GM12878 (cell line): Measurements from ENCODE around the gene ZNF691. TPM values are rescaled to one million over a fixed set of nuclear protein-coding genes. Genes with fewer than 3 reads are reported as not detected.

Experiments used
- ATF7 ChIP-seq: fragments of 450-650 bp; IDR thresholded peaks from 2 replicates; pipeline ENCODE4 v1.6.1; 2016; ENCODE audit warnings: low read depth, mild to moderate bottlenecking
- BACH1 ChIP-seq: fragments of 450-650 bp; IDR thresholded peaks from 2 replicates; pipeline ENCODE4 v1.6.1; 2017; ENCODE audit warnings: mild to moderate bottlenecking, borderline replicate concordance
- BMI1 ChIP-seq: fragments of 450-650 bp; IDR thresholded peaks from 2 replicates; pipeline ENCODE4 v1.6.1; 2016; ENCODE audit warnings: mild to moderate bottlenecking, moderate library complexity, borderline replicate concordance
- CREM ChIP-seq: IDR thresholded peaks from 2 replicates; pipeline ENCODE4 v1.6.1; 2014; ENCODE audit warnings: antibody characterized with exemption, low read depth
- HDAC6 ChIP-seq: fragments of 200-600 bp; sonication (generic); IDR thresholded peaks from one replicate; pipeline ENCODE4 v1.8.0; 2017; ENCODE audit warnings: antibody characterized with exemption; ENCODE audit not compliant: unreplicated experiment
- HDGF ChIP-seq: fragments of 450-650 bp; IDR thresholded peaks from 2 replicates; pipeline ENCODE4 v1.6.1; 2016; ENCODE audit warnings: antibody characterized with exemption
- IKZF1 ChIP-seq: fragments of 450-650 bp; conservative IDR thresholded peaks from 2 replicates; pipeline ENCODE4 v1.6.1; 2017; ENCODE audit warnings: antibody characterized with exemption, mild to moderate bottlenecking
- IKZF2 ChIP-seq, 2 experiments: fragments of 450-650 bp; IDR thresholded peaks; 2 replicates each; pipeline ENCODE4 v1.6.1; 2017; ENCODE audit warnings: mild to moderate bottlenecking in 2 of 2, moderate library complexity in 2 of 2
- IRF4 ChIP-seq: IDR thresholded peaks from 2 replicates; pipeline ENCODE4 v1.6.1; 2011; ENCODE audit warnings: low read depth, low read length
- JUND ChIP-seq: IDR thresholded peaks from 2 replicates; pipeline ENCODE4 v1.6.1; 2012; ENCODE audit warnings: low read depth, mild to moderate bottlenecking, low read length, improper control_type of control experiment, moderate library complexity
- LARP7 ChIP-seq: fragments of 450-650 bp; IDR thresholded peaks from 2 replicates; pipeline ENCODE4 v1.6.1; 2017; ENCODE audit warnings: mild to moderate bottlenecking
- MAX ChIP-seq: IDR thresholded peaks from 2 replicates; pipeline ENCODE4 v1.6.1; 2012; ENCODE audit warnings: low read depth, low read length, improper control_type of control experiment
- POU2F2 ChIP-seq: IDR thresholded peaks from 3 replicates; pipeline ENCODE4 v1.6.1; 2011; ENCODE audit warnings: low read depth, mild to moderate bottlenecking, low read length, borderline replicate concordance
- PRDM15 ChIP-seq: fragments of 450-650 bp; formaldehyde crosslinking; IDR thresholded peaks from 2 replicates; pipeline ENCODE4 v1.4.0; 2020; ENCODE audit warnings: mild to moderate bottlenecking, moderate library complexity
- RAD51 ChIP-seq: fragments of 450-650 bp; IDR thresholded peaks from 2 replicates; pipeline ENCODE4 v1.6.1; 2016; ENCODE audit warnings: moderate library complexity, mild to moderate bottlenecking, inconsistent platforms
- SUPT20H ChIP-seq: IDR thresholded peaks from 2 replicates; pipeline ENCODE4 v1.6.1; 2011; ENCODE audit warnings: low read depth, mild to moderate bottlenecking, low read length, moderate library complexity, borderline replicate concordance; ENCODE audit not compliant: control insufficient read depth
- ZNF384 ChIP-seq: IDR thresholded peaks from 2 replicates; pipeline ENCODE4 v1.6.1; 2012; ENCODE audit warnings: low read depth, mild to moderate bottlenecking, low read length, improper control_type of control experiment, borderline replicate concordance
- polyA plus RNA-seq, 11 experiments: library from polyadenylated mRNA; depleted of rRNA in 4 of 11; unstranded in 6 of 11; stranded (reverse) in 5 of 11; fragments of >200 nt; fragmentation: Nextera tagmentation in 4 of 11; fragmentation: Illumina TruSeq in 1 of 11; extraction: Ambion mirVana in 4 of 11; extraction: Trizol in 1 of 11; gene quantifications; 1 replicate in 1 of 11; 2 replicates in 10 of 11; pipeline versions ENCODE4 v1.2.1 to v1.2.3, GENCODE V29; 2011 to 2016; ENCODE audit warnings: inconsistent platforms in 2 of 11, missing spikeins in 2 of 11, low read depth in 1 of 11
- total RNA-seq, 4 experiments: library from RNA; depleted of rRNA in 3 of 4; stranded (reverse); fragments of >200 nt in 3 of 4; fragmentation: Illumina TruSeq in 1 of 4; extraction: Trizol in 1 of 4; gene quantifications; 2 replicates each; pipeline versions ENCODE4 v1.2.1 to v1.2.3, GENCODE V29; 2013 to 2021

The ZNF691 gene
- total and polyA plus RNA-seq, 10 of the 15 experiments (the other 5 are each of a cell fraction or from before 2014, with no cell fraction given) = 8.5 to 16.2 (median 12.2) TPM

GRCh38 chr1:42846257-42847110, at the start of gene ZNF691 (continued):
- TF ChIP-seq PRDM15 (no peak), IRF4 (no peak), POU2F2 (peak; percentile 24; the same call in 2 of the 3 replicates), ZNF384 (no peak), LARP7 (peak; percentile 70), HDAC6 (no peak), ATF7 (no peak), IKZF1 (peak; percentile 88), MAX (no peak; the same call in 1 of the 2 replicates), CREM (peak; percentile 79), BMI1 (no peak), HDGF (no peak), JUND (no peak), SUPT20H (no peak), BACH1 (peak; percentile 39; the same call in 1 of the 2 replicates), IKZF2 (IDR thresholded peaks at IDR 0.05) (peak in 1 of 2 experiments; percentile 7; a peak in 1 of 4 replicates), RAD51 (no peak)
